OCI-LY7 (cell line): Measurements from ENCODE around the gene PTGS1. TPM values are rescaled to one million over a fixed set of nuclear protein-coding genes. Genes with fewer than 3 reads are reported as not detected.
A peak's percentile ranks its signal among the peaks of the same experiment; 100 is the strongest.

Experiments
- BruUV-seq: library from RNA; stranded (reverse); fragments of 400-500 nt; replicated peaks from 2 replicates; lab custom pipeline; 2021; lab: Mats Ljungman, UMichigan
- CTCF ChIA-PET: fragments of 300-600 bp; sonication (Branson Sonifier 250); formaldehyde crosslinking; loops from one replicate; lab custom pipeline; 2022; ENCODE audit warnings: antibody characterized with exemption; ENCODE audit not compliant: unreplicated experiment; lab: Charles Lee
- POLR2A ChIA-PET: fragments of 300-600 bp; sonication (Branson Sonifier 250); formaldehyde crosslinking; loops from one replicate; lab custom pipeline; 2022; ENCODE audit warnings: antibody characterized with exemption; lab: Charles Lee
- DNase-seq: peaks from one replicate; pipeline ENCODE4 v3.0.0-alpha.2; 2015; ENCODE audit warnings: low spot score
- H2AFZ ChIP-seq: fragments of 200-600 bp; sonication (generic), shearing (Covaris generic); 2 replicates; pipeline ENCODE4 v1.6.1; 2014; ENCODE audit warnings: mild to moderate bottlenecking, antibody characterized with exemption, low read length, moderate library complexity
- H3K27ac ChIP-seq: fragments of 200-600 bp; sonication (generic); 2 replicates; pipeline ENCODE4 v1.5.1; 2014; ENCODE audit warnings: mixed run types, low read depth, mild to moderate bottlenecking, moderate library complexity, low read length, inconsistent platforms; ENCODE audit not compliant: poor library complexity, severe bottlenecking
- H3K36me3 ChIP-seq: fragments of 200-600 bp; sonication (generic); 2 replicates; pipeline ENCODE4 v1.6.1; 2014; ENCODE audit warnings: mild to moderate bottlenecking, antibody characterized with exemption, low read length, moderate library complexity, mixed read lengths; ENCODE audit not compliant: insufficient read depth
- H3K4me1 ChIP-seq: fragments of 200-600 bp; sonication (generic); 2 replicates; pipeline ENCODE4 v1.5.1; 2014; ENCODE audit warnings: mild to moderate bottlenecking, low read length; ENCODE audit not compliant: insufficient read depth, poor library complexity, severe bottlenecking
- H3K4me2 ChIP-seq: fragments of 200-600 bp; sonication (generic); 2 replicates; pipeline ENCODE4 v1.6.1; 2014; ENCODE audit warnings: mild to moderate bottlenecking, low read length
- H3K4me3 ChIP-seq: fragments of 200-600 bp; sonication (generic); 2 replicates; pipeline ENCODE4 v1.5.1; 2014; ENCODE audit warnings: mild to moderate bottlenecking, low read depth, low read length; ENCODE audit not compliant: poor library complexity, severe bottlenecking
- H3K79me2 ChIP-seq: fragments of 200-600 bp; sonication (generic); 2 replicates; pipeline ENCODE4 v1.6.1; 2016; ENCODE audit warnings: low read depth, mild to moderate bottlenecking, low read length, moderate library complexity, mixed read lengths; ENCODE audit not compliant: insufficient read depth
- H3K9me2 ChIP-seq: fragments of 200-600 bp; sonication (generic); 2 replicates; pipeline ENCODE4 v1.6.1; 2016; ENCODE audit warnings: mild to moderate bottlenecking, low read length, mixed read lengths; ENCODE audit not compliant: insufficient read depth
- H3K9me3 ChIP-seq: fragments of 200-600 bp; sonication (generic); 2 replicates; pipeline ENCODE4 v1.6.1; 2014; ENCODE audit warnings: mild to moderate bottlenecking, mixed run types, low read length, mixed read lengths
- H4K20me1 ChIP-seq: fragments of 200-600 bp; sonication (generic); 2 replicates; pipeline ENCODE4 v1.6.1; 2014; ENCODE audit warnings: mild to moderate bottlenecking, antibody characterized with exemption, low read length, moderate library complexity, mixed read lengths; ENCODE audit not compliant: insufficient read depth
- EZH2phosphoT487 ChIP-seq: fragments of 200-600 bp; sonication (generic); IDR thresholded peaks from 2 replicates; pipeline ENCODE4 v1.6.1; 2018; ENCODE audit warnings: low read depth, borderline replicate concordance, mild to moderate bottlenecking, mixed run types, antibody characterized with exemption, low read length, moderate library complexity, mixed read lengths
- intact Hi-C: fragments of 100-400 bp; cut with micrococcal nuclease; formaldehyde crosslinking; loops from one replicate; pipeline ENCODE4 v1.10.0; 2022; ENCODE audit not compliant: unreplicated experiment
- total RNA-seq, 2 experiments: library from RNA; depleted of rRNA in 1 of 2; stranded (reverse); fragments of >200 nt in 1 of 2; shearing (Covaris generic) in 1 of 2; gene quantifications; 2 replicates each; pipeline ENCODE4 v1.2.3, GENCODE V29; 2014 to 2022
- TF ChIP-seq, protein P1 (sequence below): fragments of 200-600 bp; sonication (generic); conservative IDR thresholded peaks from 2 replicates; pipeline ENCODE4 v1.5.1; 2014; ENCODE audit warnings: mild to moderate bottlenecking, antibody characterized with exemption, low read length, moderate library complexity, mixed read lengths

The PTGS1 gene
- total RNA-seq, 2 experiments from 2014 or later = 0.79 to 2.2 TPM

DNA sequence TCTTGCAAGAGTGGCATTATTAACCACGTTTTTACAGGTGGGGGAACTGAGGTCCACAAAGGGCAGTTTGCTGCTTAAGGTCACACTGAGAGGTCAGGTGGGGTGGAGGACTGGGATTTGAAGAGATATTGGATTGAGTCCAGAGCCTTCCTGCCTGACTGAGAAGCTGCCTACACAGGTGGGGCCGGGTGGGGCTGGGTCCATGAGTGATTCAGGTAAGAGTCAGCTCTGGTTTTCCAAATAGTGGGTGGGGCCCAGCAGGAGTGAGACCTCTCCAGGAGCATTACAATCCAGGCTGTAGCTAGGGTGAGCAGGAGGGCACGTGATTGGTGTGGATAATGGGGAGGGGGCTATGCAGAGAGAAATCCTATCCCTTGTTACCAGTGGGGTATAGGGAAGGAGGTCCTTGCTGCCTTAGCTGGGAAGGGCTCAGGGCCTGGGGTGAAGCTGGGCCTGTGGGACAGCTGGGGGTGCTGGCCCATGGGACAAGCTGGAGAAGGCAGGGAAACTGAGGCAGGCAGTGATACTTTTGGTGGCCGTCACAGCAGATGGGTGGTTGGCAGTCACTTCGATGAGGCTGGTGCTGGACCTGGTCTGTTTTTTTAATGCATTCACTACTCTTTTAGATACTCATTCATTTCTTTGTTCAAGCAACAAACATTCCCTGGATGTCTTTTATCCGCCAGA is 2.9 kb upstream of the PTGS1 start:
- Histone ChIP-seq H3K36me3 (no peaks in the 10 kb centered on the region), H3K9me3 (no peaks in the 10 kb centered on the region), H3K4me2 (no peak overlapping the region), H3K79me2 (no peaks in the 10 kb centered on the region), H4K20me1 (no peaks in the 10 kb centered on the region), H3K9me2 (no peaks in the 10 kb centered on the region), H2AFZ (no peak overlapping the region), H3K4me1 (peaks cover 16% of the 10 kb centered on the region), H3K27ac (no peak overlapping the region), H3K4me3 (no peak overlapping the region)
- CTCF ChIA-PET = no interaction called here
- intact Hi-C loops = no loop called here
- TF ChIP-seq, protein P1, sequence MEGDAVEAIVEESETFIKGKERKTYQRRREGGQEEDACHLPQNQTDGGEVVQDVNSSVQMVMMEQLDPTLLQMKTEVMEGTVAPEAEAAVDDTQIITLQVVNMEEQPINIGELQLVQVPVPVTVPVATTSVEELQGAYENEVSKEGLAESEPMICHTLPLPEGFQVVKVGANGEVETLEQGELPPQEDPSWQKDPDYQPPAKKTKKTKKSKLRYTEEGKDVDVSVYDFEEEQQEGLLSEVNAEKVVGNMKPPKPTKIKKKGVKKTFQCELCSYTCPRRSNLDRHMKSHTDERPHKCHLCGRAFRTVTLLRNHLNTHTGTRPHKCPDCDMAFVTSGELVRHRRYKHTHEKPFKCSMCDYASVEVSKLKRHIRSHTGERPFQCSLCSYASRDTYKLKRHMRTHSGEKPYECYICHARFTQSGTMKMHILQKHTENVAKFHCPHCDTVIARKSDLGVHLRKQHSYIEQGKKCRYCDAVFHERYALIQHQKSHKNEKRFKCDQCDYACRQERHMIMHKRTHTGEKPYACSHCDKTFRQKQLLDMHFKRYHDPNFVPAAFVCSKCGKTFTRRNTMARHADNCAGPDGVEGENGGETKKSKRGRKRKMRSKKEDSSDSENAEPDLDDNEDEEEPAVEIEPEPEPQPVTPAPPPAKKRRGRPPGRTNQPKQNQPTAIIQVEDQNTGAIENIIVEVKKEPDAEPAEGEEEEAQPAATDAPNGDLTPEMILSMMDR = no peak
- no peak for TF ChIP-seq EZH2phosphoT487
- POLR2A ChIA-PET = interaction anchor here (1.1 kb wide), 1 partner anchor 17 kb away, joined by 3 read pairs; no protein-coding TSS in a partner anchor
- BruUV-seq = no TSS peak
- no peak for DNase-seq

DNA sequence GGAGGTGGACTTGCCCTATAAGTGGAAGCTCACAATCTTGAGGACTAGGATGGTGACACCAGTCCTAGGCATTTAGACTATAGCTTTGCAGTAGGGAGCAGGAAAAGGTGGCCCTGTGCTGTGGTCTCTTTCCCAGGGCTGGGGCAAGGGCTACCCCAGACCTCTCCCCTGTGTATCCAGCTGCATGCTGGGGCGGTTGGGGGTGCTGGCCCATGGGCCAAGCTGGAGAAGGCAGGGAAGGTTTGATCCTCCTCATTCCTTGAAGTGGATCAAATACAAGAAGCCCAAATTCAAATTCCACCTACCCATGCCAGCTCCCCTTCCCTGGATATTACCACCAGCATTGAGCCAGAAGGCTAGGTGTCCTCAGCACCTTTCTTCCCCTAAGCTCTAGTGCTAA is 2.2 kb upstream of the PTGS1 start:
- POLR2A ChIA-PET = no interaction called here
- Histone ChIP-seq H3K9me2 (no peaks in the 10 kb centered on the region), H3K36me3 (no peaks in the 10 kb centered on the region), H3K4me1 (peaks cover 16% of the 10 kb centered on the region), H3K9me3 (no peaks in the 10 kb centered on the region), H3K4me3 (no peak overlapping the region), H3K79me2 (no peaks in the 10 kb centered on the region), H4K20me1 (no peaks in the 10 kb centered on the region), H3K4me2 (no peak overlapping the region), H2AFZ (no peak overlapping the region), H3K27ac (no peak overlapping the region)
- TF ChIP-seq EZH2phosphoT487 = no peak
- TF ChIP-seq, protein P1 = no peak
- DNase-seq = no peak
- CTCF ChIA-PET = no interaction called here
- BruUV-seq = no TSS peak
- intact Hi-C loops = no loop called here

DNA sequence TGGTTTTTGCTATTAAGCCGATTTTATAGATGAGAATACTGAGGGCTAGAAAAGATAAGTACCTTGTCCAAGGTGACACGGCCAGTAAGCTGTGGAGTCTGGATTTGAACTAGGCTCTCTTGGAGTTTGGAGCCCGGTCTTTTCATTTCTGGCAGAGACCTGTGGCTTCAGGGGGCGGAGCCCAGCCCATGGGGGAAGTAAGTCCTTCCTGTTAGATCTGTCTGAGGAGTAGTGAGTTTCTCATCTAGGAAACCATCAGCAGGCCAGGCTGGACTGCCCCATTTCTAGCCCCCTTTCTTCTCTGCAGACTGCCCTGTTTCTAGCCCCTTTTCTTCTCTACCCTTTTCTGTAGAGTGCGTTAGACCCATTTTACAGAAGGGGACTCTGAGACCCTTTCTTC is 521 bp upstream of the PTGS1 start:
- Histone ChIP-seq H3K4me3 (peak overlapping the region; percentile 62), H3K9me2 (no peaks in the 10 kb centered on the region), H3K79me2 (no peaks in the 10 kb centered on the region), H3K4me2 (peak overlapping the region; percentile 83), H3K9me3 (no peaks in the 10 kb centered on the region), H3K36me3 (no peaks in the 10 kb centered on the region), H2AFZ (peak overlapping the region; percentile 91), H3K27ac (no peak overlapping the region), H3K4me1 (peaks cover 16% of the 10 kb centered on the region), H4K20me1 (no peaks in the 10 kb centered on the region)
- intact Hi-C loops = no loop called here
- CTCF ChIA-PET = interaction anchor here (0.6 kb wide), 1 partner anchor 16 kb away, joined by 5 read pairs; no protein-coding TSS in a partner anchor
- BruUV-seq = no TSS peak
- POLR2A ChIA-PET = no interaction called here
- peak; percentile 32 for DNase-seq
- no peak for TF ChIP-seq EZH2phosphoT487
- TF ChIP-seq, protein P1 = no peak
